Measurements from ENCODE around the gene UBA1. TPM values are rescaled to one million over a fixed set of nuclear protein-coding genes. Genes with fewer than 3 reads are reported as not detected.

The UBA1 gene
- total and polyA plus RNA-seq, 2 donors (not counting 3 experiments of a cell fraction or from before 2014, with no cell fraction given), result 237 to 297 TPM

- no peak for TF ChIP-seq POLR2A (IDR thresholded peaks at IDR 0.05; ENCODE audit: low read depth, low read length)
- intact Hi-C loops (cut with micrococcal nuclease) (no loop called here), dilution Hi-C loops (cut with MboI; ENCODE audit: extremely low pct_ligation_motif_present, low sequenced_read_pairs) (no loop called here)
- POLR2A ChIA-PET, result no interaction called here
- FAIRE-seq (no peak), DNase-seq (ENCODE audit: low read depth, low spot score) (no peak)
- CTCF ChIA-PET, result no interaction called here
- no peaks in the 10 kb centered on the region for H3K36me3 ChIP-seq (ENCODE audit: control insufficient read depth in 2 of 2, extremely low read depth in 1 of 2, insufficient read depth in 2 of 2, low read length in 2 of 2)
- no peaks in the 10 kb centered on the region for H3K9me3 ChIP-seq (replicated peaks; ENCODE audit: control insufficient read depth, insufficient read depth, low read length)
- H3K9ac ChIP-seq (replicated peaks; ENCODE audit: extremely low read depth, insufficient read depth, low read length), result no peak overlapping the region
- peaks cover 36% of the 10 kb centered on the region for H3K79me2 ChIP-seq (ENCODE audit: control insufficient read depth, insufficient read depth, low read length)
- no peaks in the 10 kb centered on the region for H3K4me1 ChIP-seq (ENCODE audit: control insufficient read depth, extremely low read depth, insufficient read depth, low read length)
- no peaks in the 10 kb centered on the region for H3K27me3 ChIP-seq (ENCODE audit: control insufficient read depth in 2 of 2, insufficient read depth in 2 of 2, low read length in 2 of 2)
- no TSS peak for BruUV-seq (replicated peaks)
- no peak overlapping the region for H3K4me3 ChIP-seq (replicated peaks in 1 of 3; ENCODE audit: insufficient read depth in 1 of 3, low read depth in 1 of 3, low read length in 3 of 3)
- H2AFZ ChIP-seq (ENCODE audit: low read depth, low read length), result no peak overlapping the region
- no peak overlapping the region for H3K27ac ChIP-seq (ENCODE audit: insufficient read depth, low read depth, low read length)
- H3K9me1 ChIP-seq (replicated peaks; ENCODE audit: control insufficient read depth, extremely low read depth, insufficient read depth, low read length), result no peaks in the 10 kb centered on the region
- no peak overlapping the region for H3K4me2 ChIP-seq (ENCODE audit: insufficient read depth, low read length)
- no peaks in the 10 kb centered on the region for H4K20me1 ChIP-seq (replicated peaks; ENCODE audit: control insufficient read depth, extremely low read depth, insufficient read depth, low read length)
These were observed 30.6 kb upstream of the UBA1 start for GRCh38 chrX:47162927-47163583.

GRCh38 chrX:47164420-47164819, 29.2 kb upstream of the UBA1 start:
- dilution Hi-C loops (cut with MboI; ENCODE audit: extremely low pct_ligation_motif_present, low sequenced_read_pairs), result no loop called here
- peaks cover 0 to 6% of the 10 kb centered on the region in 2 experiments for H3K36me3 ChIP-seq (ENCODE audit: control insufficient read depth in 2 of 2, extremely low read depth in 1 of 2, insufficient read depth in 2 of 2, low read length in 2 of 2)
- no peak overlapping the region for H2AFZ ChIP-seq (ENCODE audit: low read depth, low read length)
- no peak overlapping the region for H3K9ac ChIP-seq (replicated peaks; ENCODE audit: extremely low read depth, insufficient read depth, low read length)
- H3K4me1 ChIP-seq (ENCODE audit: control insufficient read depth, extremely low read depth, insufficient read depth, low read length), result no peaks in the 10 kb centered on the region
- TF ChIP-seq MAX (IDR thresholded peaks at IDR 0.05; ENCODE audit: insufficient read depth, insufficient read length) (no peak), POLR2A (IDR thresholded peaks at IDR 0.05; ENCODE audit: low read depth, low read length) (no peak), MYC (IDR thresholded peaks at IDR 0.05; ENCODE audit: low read depth, low read length) (no peak), CTCF (IDR thresholded peaks at IDR 0.05; ENCODE audit: extremely low read depth in 1 of 2, insufficient read depth in 1 of 2, low read depth in 1 of 2, low read length in 2 of 2) (no peak), JUN (IDR thresholded peaks at IDR 0.05; ENCODE audit: borderline replicate concordance, insufficient read depth, insufficient read length, low read depth) (no peak), POLR2AphosphoS5 (IDR thresholded peaks at IDR 0.05; ENCODE audit: insufficient read depth, low read depth, low read length) (no peak), FOS (IDR thresholded peaks at IDR 0.05; ENCODE audit: borderline replicate concordance, insufficient read depth, low read length) (no peak), EZH2 (IDR thresholded peaks at IDR 0.05; ENCODE audit: borderline replicate concordance, low read depth, low read length, severe bottlenecking) (no peak), GATA2 (IDR thresholded peaks at IDR 0.05; ENCODE audit: insufficient read depth, insufficient read length, low read depth, low read length) (no peak)
- BruUV-seq (replicated peaks), result no TSS peak
- intact Hi-C loops (cut with micrococcal nuclease), result no loop called here
- no peak overlapping the region for H3K27ac ChIP-seq (ENCODE audit: insufficient read depth, low read depth, low read length)
- H3K4me2 ChIP-seq (ENCODE audit: insufficient read depth, low read length), result no peak overlapping the region
- no peak overlapping the region for H3K4me3 ChIP-seq (replicated peaks in 1 of 3; ENCODE audit: insufficient read depth in 1 of 3, low read depth in 1 of 3, low read length in 3 of 3)
- FAIRE-seq, result no peak
- no peaks in the 10 kb centered on the region for H3K9me1 ChIP-seq (replicated peaks; ENCODE audit: control insufficient read depth, extremely low read depth, insufficient read depth, low read length)
- DNase-seq (ENCODE audit: low read depth, low spot score), result no peak
- no peaks in the 10 kb centered on the region for H3K27me3 ChIP-seq (ENCODE audit: control insufficient read depth in 2 of 2, insufficient read depth in 2 of 2, low read length in 2 of 2)
- no peaks in the 10 kb centered on the region for H4K20me1 ChIP-seq (replicated peaks; ENCODE audit: control insufficient read depth, extremely low read depth, insufficient read depth, low read length)
- POLR2A ChIA-PET, result no interaction called here
- CTCF ChIA-PET, result no interaction called here
- no peaks in the 10 kb centered on the region for H3K9me3 ChIP-seq (replicated peaks; ENCODE audit: control insufficient read depth, insufficient read depth, low read length)
- H3K79me2 ChIP-seq (ENCODE audit: control insufficient read depth, insufficient read depth, low read length), result peaks cover 24% of the 10 kb centered on the region

Measured in endothelial cell of umbilical vein (primary cell).